GM12874 (cell line): Measurements from ENCODE around the gene CALU.

Experiments
- CTCF ChIP-seq: IDR thresholded peaks from 2 replicates; pipeline ENCODE4 v1.5.1; 2011; ENCODE audit warnings: low read depth, mild to moderate bottlenecking, control low read depth, low read length, moderate library complexity; ENCODE audit not compliant: insufficient read depth

The CALU gene

GRCh38 chr7:128777156-128778123 lies 38.3 kb downstream of the CALU start:
- TF ChIP-seq CTCF: no peak

GRCh38 chr7:128778946-128779345 lies 39.8 kb downstream of the CALU start:
- no peak for TF ChIP-seq CTCF

- TF ChIP-seq CTCF: no peak
Measured at GRCh38 chr7:128781126-128781525, 42.0 kb downstream of the CALU start.

- TF ChIP-seq CTCF: no peak
Measured at GRCh38 chr7:128781851-128782250, 42.7 kb downstream of the CALU start.

GRCh38 chr7:128783143-128783861 lies 44.1 kb downstream of the CALU start:
- no peak for TF ChIP-seq CTCF

GRCh38 chr7:128785738-128786137 lies 46.6 kb downstream of the CALU start:
- TF ChIP-seq CTCF: no peak

GRCh38 chr7:128788446-128789412 lies 49.6 kb downstream of the CALU start:
- no peak for TF ChIP-seq CTCF
